Measurements from ENCODE around the gene NINJ2.

Gene NINJ2

DNA sequence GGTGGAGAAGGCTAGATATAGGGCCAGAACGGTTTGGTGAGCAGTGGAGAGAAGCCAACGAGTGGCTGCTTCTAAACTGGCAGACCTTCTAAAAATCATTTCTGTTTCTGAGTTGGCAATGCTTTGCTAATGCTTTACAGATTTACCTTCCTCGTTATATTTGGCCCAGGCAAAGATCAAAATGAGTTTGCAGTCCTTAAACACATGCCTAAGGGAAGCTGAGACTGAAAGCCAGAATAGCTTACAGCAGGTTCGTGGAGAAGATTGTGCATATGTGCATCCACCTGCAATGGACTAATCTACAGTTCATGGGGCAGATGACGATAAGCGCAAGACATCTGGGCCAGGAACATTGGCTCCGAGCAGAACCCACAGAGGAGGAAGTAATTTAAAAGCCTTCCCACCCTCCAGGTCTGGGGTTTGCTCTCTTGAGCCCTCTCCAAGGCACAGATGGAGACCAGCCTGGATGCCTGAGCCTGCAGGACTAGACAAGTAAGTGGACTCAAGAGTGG is 99.4 kb downstream of the NINJ2 start:
- DNase-seq = no peak

DNA sequence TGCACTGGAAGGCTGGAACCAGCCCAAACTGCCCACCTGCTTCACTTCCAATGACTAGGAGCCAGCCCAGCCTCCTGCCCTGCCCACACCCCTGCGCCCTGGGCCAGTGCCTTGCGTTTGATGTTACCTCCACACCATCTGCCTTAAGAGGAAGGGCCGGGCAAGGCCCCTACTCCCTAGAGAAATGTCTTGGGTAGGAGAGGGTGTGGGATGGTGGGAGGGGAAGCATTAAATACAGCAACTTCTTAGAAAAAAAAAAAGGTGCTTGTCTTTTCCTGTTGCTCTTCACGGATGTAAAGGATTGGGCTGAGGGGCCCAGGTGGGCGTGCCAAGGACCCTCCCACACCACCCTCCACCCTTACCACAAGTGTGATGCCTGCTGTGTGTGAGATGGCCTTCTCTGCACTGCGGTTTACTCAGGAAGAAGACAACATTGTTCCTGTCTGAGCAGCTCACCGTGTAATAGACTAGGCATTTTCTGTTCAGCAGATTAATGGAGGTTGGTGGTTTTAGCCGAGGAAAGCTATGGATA is 99.9 kb downstream of the NINJ2 start:
- DNase-seq = peak; percentile 43

DNA sequence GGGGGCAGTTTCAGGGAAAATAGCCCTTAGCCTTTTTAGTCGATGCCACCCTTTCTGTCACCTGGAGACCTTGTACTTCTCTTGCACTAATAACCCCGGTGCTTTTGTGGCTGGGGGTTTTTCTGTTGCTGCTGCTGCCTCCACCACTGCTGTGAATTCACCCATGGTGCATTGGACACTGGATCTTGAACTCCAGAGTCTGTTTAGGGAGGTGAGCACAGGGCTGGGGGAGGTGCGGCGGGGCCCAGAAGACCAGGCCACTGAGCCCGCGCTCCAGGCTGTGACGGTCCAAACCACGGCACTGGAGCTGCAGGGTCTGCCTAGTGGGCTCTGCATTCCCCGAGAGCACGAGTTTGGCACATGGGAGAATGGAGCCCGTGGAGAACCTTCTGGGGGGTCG is 100.6 kb downstream of the NINJ2 start:
- no peak for DNase-seq

DNA sequence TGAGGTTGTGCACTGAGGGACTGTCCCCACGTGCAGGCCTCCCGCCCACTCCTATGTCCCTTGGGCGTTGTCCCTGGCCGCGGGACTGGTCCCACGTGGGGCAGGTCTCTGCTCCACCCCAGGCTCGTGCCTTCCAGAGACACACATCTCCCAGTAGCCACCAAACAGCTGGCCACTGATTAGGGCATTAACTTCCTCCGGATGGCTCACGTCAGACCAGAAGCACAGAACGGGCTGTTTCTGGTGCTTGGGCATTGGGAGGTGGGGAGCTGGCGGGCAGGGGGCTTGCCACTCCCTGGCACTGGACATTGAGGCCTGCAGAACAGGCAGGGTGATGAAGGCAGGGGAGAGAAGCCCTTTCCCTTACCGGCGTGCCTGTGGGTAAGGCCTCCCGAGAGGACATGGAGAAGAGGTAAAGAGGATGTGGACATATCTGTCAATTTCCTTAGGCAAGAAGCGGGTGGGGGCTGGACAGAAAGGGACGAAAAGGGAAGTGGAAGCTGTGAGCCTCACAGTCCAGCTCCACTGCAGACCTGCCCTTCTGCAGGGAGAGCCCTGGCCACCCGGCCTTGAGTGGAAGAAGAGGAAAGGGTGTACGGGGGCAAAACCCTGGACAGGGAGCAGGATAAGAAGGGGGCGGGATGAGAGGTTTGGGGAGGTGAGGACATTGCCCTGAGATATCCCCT is 101.2 kb downstream of the NINJ2 start:
- DNase-seq = no peak

DNA sequence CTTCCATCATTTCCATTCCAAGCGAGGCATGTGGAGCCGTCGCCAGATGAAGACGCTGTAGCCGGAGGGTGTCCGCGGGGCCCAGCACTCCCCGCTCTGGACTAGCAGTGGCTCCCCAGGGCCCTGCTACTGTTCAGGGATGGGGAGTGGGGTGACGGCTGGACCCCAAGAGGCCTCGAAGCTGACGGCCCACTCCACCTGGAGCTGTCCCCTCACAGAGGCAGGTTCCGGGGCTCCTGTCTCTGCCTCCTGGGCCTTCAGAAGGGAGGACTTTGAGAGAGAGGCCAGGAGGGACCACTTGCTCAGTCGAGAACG is 101.9 kb downstream of the NINJ2 start:
- no peak for DNase-seq

DNA sequence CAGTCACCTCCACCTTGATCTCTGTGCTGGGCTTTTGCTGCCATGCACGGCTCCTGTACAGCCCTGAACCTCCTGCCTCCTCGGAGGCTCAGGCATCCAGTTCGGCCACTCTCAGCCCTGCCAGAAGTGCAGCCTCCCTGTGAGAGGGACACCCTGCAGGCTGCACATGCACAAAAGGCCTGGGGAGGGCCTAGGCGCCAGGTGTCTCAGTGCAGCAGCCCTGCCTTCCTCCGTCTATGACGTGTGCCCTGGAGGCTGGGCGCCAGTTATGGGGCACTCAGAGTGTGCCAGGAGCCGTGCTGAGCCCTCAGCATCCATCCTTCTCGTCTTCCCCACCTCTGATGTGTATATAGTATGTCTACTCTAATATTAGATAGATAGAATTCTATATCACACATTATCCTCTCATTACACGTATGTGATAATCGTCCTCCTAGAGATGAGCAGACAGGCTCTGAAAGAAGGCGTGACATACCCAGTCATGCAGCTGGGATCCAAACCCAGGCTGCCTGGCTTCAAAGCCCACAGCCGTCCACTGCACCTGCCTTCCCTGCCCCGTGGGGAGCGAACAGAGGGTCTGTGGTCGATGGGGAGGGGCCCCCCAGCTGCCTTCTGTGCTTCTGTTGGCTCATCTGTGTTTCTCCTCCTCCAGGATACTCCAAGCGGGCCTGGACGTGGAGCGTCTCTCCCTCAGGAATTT is 102.4 kb downstream of the NINJ2 start:
- no peak for DNase-seq

DNA sequence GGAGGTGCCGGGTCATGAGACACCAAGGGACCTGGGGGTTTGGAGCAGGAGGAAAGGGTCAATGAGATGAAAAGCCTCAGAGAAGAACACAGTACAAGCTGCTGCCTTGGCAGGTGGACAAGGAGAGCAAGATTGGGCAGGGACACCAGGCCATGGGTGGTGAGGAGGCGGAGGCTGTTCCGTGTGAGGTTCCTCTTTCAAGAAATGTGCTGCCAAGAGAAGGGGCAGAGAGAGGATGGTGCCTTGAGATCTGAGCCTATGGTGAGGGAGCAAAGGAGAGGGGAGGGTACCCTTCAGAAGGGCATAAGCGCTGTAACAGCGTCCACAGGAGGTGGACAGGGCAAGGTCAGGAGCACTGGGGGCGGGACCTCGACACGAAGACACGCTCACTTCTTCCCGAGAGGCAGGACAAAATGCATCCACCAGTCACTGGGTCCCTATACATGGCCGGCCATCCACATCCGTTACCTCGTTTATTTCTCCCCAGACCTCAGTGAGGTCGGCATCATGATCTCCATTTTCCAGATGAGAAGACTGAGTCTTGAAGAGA is 103.3 kb downstream of the NINJ2 start:
- DNase-seq = no peak

DNA sequence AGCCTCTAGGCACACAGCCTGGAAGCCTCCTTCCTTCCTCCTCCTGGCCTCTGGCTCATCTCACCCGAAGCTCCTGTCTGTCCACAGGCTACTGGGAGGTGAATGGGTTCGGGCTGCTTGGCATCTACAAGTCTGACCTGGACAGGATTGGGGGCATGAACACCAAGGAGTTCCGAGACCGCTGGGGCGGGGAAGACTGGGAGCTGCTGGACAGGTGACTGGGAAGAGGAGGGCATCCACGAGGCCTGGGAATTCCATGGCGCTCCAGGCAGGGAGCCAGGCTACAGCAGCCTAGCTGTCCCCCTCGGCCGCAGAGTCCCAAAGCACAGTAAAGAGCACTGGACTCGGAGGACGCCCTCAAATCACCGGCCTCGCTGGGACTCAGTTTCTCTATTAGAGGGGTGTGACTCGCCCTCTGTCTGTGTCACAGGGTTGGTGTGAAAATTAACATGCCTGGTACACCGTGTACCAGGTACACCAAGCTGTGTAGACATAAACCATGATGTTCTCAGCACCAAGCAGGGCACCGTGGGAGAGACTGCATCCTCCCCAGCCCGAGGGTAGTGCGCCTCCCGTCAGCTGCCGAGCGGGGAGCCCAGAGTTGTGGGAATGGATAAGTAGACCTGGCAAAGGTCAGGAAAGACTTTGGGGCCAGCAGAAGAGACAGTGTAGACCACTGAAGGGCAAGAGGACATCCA is 103.9 kb downstream of the NINJ2 start:
- no peak for DNase-seq

DNA sequence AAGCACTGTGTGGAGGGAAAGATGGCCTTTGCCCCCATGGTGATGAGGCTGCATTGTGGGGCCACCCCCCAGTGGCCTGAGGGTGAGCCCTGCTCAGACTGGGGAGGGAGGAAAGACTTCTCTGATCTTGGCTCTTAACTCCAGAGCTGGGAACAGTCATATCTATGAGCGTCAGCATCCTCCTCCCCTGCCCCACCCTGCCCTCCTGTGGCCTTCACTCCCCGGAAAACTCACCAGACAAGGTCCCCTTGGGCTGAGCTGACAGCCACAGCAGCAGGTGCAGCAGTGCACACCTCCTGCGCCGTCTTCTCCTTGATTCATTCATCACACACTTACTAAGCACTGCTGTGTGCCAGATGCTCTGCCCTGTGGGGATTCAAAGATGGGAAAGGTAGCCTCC is 104.7 kb downstream of the NINJ2 start:
- DNase-seq = no peak

DNA sequence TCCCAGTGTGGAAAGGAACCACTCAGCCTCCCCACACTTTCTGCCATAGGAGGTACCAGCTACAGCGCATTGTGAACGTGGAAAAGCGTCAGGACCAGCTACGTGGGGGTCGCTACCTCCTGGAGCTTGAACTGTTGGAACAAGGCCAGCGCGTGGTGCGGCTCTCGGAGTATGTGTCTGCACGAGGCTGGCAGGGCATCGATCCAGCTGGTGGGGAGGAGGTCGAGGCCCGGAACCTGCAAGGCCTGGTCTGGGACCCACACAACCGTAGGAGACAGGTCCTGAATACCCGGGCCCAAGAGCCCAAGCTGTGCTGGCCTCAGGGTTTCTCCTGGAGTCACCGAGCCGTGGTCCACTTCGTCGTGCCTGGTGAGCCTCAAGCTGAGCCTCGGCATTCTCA is 106.7 kb downstream of the NINJ2 start:
- DNase-seq = no peak

DNA sequence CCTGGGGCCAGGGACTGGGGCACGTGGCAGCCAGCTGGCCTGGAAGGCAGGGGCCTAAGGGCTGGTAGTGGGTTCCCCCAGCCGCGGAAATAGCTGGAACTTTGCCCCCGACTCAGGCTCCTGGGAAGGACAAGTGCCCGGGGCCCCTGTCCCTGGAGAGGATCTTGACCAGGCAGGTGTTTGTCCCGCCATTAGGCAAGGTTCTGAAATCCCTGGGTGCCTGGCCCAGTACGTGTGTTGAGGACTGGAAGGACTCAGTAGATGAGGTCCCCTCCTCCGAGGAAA is 109.3 kb downstream of the NINJ2 start:
- DNase-seq = no peak

DNA sequence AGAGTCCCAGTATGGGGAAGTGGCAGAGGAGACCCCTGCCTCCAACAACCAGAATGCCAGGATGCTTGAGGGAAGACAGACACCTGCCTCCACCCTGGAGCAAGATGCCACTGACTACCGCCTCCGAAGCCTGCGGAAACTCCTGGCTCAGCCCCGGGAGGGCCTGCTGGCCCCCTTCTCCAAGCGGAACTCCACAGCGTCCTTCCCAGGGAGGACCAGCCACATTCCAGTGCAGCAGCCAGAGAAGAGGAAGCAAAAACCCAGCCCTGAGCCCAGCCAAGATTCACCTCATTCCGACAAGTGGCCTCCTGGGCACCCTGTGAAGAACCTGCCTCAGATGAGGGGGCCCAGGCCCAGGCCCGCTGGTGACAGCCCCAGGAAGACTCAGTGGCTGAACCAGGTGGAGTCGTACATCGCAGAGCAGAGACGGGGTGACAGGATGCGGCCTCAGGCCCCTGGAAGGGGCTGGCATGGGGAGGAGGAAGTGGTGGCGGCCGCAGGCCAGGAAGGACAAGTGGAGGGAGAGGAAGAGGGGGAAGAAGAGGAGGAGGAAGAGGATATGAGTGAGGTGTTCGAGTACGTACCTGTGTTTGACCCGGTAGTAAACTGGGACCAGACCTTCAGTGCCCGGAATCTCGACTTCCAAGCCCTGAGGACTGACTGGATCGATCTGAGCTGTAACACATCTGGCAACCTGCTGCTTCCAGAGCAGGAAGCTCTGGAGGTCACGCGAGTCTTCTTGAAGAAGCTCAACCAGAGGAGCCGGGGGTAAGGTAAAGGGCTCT is 109.8 kb downstream of the NINJ2 start:
- no peak for DNase-seq

DNA sequence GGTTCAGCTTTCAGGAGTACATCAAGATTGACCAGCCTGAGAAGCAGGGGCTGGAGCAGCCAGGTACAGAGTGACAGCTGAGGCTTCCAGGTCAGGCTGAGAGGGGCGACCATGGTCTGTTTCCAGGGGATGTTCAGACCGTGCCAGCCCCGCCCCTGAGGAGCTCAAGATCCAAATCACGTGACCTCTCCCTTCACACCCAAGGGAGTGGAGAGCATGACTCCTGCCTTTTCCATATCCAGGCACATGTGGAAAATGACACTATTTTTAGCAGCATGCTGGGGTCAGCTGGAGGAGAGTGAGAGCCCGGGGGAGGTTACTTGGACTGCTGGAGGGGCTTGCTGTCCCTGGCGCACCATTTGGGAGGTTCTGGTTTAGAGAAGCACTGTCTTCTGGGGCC is 110.8 kb downstream of the NINJ2 start:
- DNase-seq = no peak

DNA sequence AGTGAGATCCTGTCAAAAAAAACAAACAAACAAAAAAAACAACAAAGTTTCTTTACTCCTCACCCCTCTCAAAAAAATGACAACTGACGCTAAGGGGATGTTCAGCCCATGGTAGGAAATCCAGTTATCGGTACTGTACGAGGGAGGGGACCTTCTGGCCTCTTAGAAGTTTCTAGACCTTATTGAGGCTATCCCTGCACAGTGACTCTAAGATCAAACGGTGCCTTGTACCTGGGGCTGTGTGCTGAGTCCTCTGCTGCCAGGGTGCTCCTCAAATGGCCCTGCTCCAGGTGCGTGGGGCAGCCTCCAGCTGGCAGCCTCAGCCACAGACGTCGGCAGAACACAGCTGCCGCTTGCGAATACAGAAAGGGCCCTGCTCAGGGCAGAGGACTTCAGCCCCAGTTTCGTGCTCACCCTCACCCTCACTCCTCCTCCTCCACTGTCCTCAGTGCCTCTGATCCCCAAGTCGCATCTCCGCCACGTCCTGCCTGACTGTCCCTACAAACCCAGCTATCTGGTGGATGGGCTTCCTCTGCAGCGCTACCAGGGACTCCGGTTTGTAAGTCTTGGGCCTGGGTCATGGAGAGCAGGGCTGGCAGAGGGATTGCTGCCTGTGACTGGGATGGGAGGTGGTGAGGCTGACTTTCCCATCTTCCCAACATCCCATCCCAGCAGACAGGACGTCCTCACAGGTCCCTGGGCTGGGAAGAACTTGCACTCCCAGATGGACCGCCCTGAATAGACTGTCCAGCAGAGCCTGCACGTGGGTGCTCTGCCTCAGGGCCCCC is 112.6 kb downstream of the NINJ2 start:
- no peak for DNase-seq

DNA sequence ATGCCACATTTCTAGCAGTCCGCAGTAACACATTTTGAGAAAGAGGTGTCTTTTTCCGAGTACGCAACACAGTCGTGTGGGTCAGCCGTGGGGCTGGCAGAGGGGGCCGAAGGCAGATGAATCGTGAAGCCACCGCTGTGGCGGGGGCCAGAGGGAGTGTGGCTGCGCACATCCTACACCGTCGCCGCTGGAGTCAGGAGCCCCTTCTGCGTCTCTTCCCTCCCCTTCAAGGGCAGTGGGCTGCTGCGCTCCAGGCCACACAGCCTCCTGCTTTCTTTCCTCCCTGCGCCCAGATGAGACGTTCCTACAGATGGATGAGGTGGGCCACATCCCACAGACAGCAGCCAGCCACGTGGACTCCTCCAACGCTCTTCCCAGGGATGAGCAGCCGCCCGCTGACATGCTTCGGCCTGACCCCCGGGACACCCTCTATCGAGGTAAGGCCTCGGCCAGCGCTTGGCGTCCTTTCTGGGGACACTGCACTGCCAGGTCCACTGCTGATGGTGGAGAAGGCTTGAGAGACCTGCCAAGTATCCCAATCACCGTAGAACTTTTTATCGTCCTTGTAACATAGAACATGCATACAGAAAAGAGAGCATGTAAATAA is 113.7 kb downstream of the NINJ2 start:
- no peak for DNase-seq

DNA sequence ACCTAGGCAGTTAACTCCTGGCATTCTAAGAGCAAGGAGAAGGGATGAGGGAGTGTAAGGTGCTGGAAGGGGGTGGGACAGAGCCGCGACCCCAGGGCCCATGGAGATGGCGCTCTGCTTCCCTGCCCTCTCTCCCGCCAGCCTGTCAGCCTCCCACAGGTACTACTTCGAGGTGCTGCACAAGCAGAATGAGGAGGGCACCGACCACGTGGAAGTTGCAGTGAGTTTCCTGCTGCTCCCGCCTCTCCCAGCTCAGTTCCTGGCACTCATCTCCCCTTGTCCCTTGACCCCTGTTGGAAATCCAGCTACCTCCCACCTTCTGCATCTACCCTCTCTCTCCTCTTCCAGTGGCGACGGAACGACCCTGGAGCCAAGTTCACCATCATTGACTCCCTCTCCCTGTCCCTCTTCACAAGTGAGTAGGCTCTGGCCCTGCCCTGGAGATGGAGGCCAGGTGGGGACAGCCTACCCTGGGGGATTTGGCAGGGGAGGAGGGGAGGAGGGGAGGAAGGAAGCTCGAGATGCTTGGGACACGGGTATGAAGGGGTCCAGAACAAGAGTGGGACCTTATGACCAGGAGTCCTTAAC is 115.3 kb downstream of the NINJ2 start:
- no peak for DNase-seq

DNA sequence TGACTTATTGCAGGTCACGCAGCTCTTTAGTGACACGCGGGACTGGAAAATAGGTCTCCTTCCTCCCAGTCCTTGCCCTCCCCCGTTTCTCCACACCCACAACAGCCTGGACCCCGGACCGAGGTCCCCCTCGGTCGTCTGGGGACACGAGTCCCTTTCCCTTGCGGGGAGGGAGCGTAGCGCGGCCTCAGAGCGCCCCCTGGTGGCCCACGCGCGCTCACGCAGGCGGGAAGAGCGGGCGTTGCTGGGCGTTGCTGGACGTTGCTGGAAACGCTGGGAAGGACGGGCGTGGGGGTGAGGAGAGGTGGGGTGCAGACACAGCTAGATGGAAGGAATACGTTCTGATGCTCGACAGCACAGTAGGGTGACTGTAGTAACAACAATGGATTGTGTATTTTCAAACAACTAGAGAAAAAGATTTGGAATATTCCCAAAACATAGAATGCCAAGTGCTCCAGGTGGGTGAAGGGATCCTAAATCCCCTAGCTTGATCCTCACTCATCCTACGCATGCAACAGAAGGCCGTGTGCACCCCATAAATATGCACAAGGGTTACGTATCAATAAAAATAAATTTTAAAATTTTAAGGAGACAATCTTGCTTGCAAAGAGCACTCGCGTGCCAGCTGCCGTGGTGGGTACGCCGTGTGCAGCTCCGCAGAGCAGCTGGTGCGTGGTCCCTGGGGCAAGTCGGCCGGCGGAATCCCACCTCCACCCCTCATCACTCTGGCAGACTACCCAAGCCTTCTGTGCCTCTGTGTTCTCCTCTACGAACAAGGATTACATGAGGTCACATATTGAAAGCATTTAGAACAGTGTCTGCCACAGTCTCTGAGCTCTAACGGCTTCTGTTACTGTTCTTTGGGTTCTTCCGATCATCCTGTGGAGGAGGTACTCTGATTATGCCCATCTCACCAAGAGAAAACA is 116.1 kb downstream of the NINJ2 start:
- DNase-seq = peak; percentile 69

DNA sequence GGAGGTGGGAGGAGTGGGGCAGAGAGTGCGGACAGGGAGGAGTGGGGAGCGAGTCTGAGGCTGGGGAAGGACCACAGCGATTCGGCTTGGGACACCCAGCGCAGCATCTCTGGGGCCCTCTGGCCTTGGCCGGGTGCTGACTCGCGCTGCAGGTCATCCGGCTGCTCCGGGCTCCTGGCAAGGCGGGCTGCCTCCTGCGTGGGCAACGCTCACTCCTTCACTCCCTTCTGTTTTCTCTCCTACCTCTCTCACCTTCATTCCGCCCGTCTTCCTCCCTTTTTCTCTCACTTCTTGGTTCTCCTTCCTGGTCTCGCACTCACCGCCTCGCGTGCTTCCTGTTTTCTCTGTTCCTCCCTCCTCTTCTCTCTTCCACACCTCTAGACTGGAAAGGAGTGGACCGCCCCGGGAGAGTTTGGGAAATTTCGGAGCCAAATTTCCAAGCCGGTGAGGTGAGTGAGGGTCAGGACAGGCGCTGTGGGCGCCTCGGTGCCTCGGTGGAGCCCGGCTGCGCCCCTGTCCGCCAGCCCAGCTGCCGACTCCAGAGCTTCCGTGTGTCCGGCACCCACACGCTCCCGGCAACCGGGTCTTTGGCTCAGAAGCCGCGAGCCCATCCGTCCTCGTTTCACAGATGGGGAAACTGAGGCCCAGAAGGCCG is 116.9 kb downstream of the NINJ2 start:
- DNase-seq = no peak

DNA sequence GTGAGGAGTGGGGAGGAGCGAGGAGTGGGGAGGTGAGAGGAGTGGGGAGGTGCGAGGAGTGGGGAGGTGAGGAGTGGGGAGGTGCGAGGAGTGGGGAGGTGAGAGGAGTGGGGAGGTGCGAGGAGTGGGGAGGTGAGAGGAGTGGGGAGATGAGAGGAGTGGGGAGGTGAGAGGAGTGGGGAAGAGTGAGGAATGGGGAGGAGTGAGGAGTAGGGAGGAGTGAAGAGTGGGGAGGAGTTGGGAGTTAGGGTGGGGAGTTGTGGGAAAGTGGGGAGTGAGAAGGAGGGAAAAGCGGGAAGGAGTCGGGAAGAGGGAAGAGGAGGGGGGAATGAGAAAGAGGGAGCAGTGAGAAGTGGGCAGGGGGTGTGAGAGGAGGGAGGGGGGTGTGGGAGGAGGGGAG is 117.4 kb downstream of the NINJ2 start:
- no peak for DNase-seq
